GM19351 (cell line): Measurements from ENCODE around the gene LANCL2.
"Not testable (repeated sequence)": the region's sequence is repeated elsewhere in the genome, so short reads cannot be mapped to it uniquely, and the experiment has no call there.

ENCODE experiments used
- ATAC-seq: cut with Tn5 transposase; IDR thresholded peaks from one replicate; pipeline ENCODE4 v1.9.1; 2021; ENCODE audit warnings: mild to moderate bottlenecking, moderate library complexity; ENCODE audit not compliant: unreplicated experiment

The LANCL2 gene

GRCh38 chr7:55468495-55468894 is 103.4 kb downstream of the LANCL2 start:
- no peak for ATAC-seq

- no peak for ATAC-seq
Observed at GRCh38 chr7:55469271-55469681, 104.1 kb downstream of the LANCL2 start.

GRCh38 chr7:55469721-55470120 is 104.6 kb downstream of the LANCL2 start:
- ATAC-seq = no peak

GRCh38 chr7:55470261-55470660 is 105.1 kb downstream of the LANCL2 start:
- ATAC-seq = no peak

GRCh38 chr7:55471594-55471993 is 106.5 kb downstream of the LANCL2 start:
- ATAC-seq = not testable (repeated sequence)

GRCh38 chr7:55472406-55472805 is 107.3 kb downstream of the LANCL2 start:
- ATAC-seq = not testable (repeated sequence)

GRCh38 chr7:55472928-55473725 is 108.0 kb downstream of the LANCL2 start:
- no peak for ATAC-seq

GRCh38 chr7:55473932-55474331 is 108.8 kb downstream of the LANCL2 start:
- no peak for ATAC-seq

GRCh38 chr7:55474944-55475854 is 110.1 kb downstream of the LANCL2 start:
- ATAC-seq = no peak

- no peak for ATAC-seq
Observed at GRCh38 chr7:55475855-55476803, 111.0 kb downstream of the LANCL2 start.

- no peak for ATAC-seq
Observed at GRCh38 chr7:55476852-55477780, 112.0 kb downstream of the LANCL2 start.

- no peak for ATAC-seq
Observed at GRCh38 chr7:55477781-55478374, 112.7 kb downstream of the LANCL2 start.

GRCh38 chr7:55478700-55479099 is 113.6 kb downstream of the LANCL2 start:
- ATAC-seq = no peak

- no peak for ATAC-seq
Observed at GRCh38 chr7:55481155-55481554, 116.0 kb downstream of the LANCL2 start.

- no peak for ATAC-seq
Observed at GRCh38 chr7:55483046-55483445, 117.9 kb downstream of the LANCL2 start.
